Suprapubic skin (tissue), 4 donors: Measurements from ENCODE around the gene RNF38.

Experiments used
- CTCF ChIP-seq, 2 donors: fragments of 200-600 bp in 1 of 2; fragments of 450-650 bp in 1 of 2; sonication (generic) in 1 of 2; IDR thresholded peaks; one replicate each; pipeline ENCODE4 v1.5.1; 2016 to 2019; ENCODE audit warnings: antibody characterized with exemption in 2 of 2, mild to moderate bottlenecking in 1 of 2, moderate library complexity in 1 of 2
- POLR2A ChIP-seq, 2 donors: fragments of 450-650 bp; IDR thresholded peaks; one replicate each; pipeline ENCODE4 v1.6.1; 2017; ENCODE audit warnings: antibody characterized with exemption in 2 of 2, mild to moderate bottlenecking in 2 of 2, moderate library complexity in 2 of 2
- POLR2AphosphoS5 ChIP-seq, 3 donors: sonication (generic); formaldehyde crosslinking; IDR thresholded peaks; one replicate each; pipeline ENCODE4 v1.6.1; 2017; ENCODE audit warnings: antibody characterized with exemption in 3 of 3

DNA sequence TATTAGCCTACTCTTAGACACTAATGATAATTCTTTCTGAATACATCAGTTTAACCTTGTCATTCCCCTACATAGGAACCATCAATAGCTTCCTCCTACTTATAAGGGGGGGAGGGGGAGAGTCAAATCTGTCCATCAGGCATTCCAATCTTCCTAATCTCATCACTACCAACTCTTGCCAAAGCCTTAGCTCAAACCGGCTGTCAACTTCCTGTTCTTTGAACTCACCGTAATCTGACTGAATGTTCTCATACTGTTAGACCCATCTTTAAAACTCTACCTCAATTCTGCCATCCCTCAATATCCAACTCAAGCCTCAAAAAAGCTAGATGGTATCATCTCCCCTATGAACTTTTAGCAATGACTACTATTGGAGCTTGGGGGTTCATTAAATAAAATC lies 41.9 kb upstream of the RNF38 start:
- no peak for TF ChIP-seq POLR2AphosphoS5 (IDR thresholded peaks at IDR 0.05)
- TF ChIP-seq POLR2A (IDR thresholded peaks at IDR 0.05): no peak
- TF ChIP-seq CTCF (IDR thresholded peaks at IDR 0.05): no peak
